ENCODE measurements around the gene RAMP1.

RAMP1 gene

GRCh38 chr2:237923481-237924163 lies 64.2 kb downstream of the RAMP1 start:
- H3K4me1 Mint-ChIP-seq, result peaks cover 4% of the 10 kb centered on the region
- H3K9me3 Mint-ChIP-seq, result peaks cover 2% of the 10 kb centered on the region
- peak; percentile 97 to 99 (median 99) for TF ChIP-seq CTCF (IDR thresholded peaks at IDR 0.05; ENCODE audit: unreplicated experiment in 3 of 3)

GRCh38 chr2:237924164-237924534 lies 64.7 kb downstream of the RAMP1 start:
- no peak for TF ChIP-seq CTCF (IDR thresholded peaks at IDR 0.05; ENCODE audit: unreplicated experiment in 3 of 3)
- peak overlapping the region in 1 of 3 experiments; percentile 31 for H3K4me3 Mint-ChIP-seq
- peaks cover 2% of the 10 kb centered on the region for H3K9me3 Mint-ChIP-seq
- no peak overlapping the region for H3K27ac Mint-ChIP-seq
- peaks cover 20% of the 10 kb centered on the region for H3K27me3 Mint-ChIP-seq (ENCODE audit: low read depth)
- no peaks in the 10 kb centered on the region for H3K36me3 Mint-ChIP-seq (ENCODE audit: low read depth)
- peaks cover 4% of the 10 kb centered on the region for H3K4me1 Mint-ChIP-seq

More at GRCh38 chr2:237923481-237924163, 64.2 kb downstream of the RAMP1 start:
- Mint-ChIP-seq H3K27me3 (ENCODE audit: low read depth) (peaks cover 20% of the 10 kb centered on the region), H3K4me3 (peak overlapping the region in 2 of 3 experiments; percentile 19 to 31), H3K27ac (no peak overlapping the region), H3K36me3 (ENCODE audit: low read depth) (no peaks in the 10 kb centered on the region)

- no peaks in the 10 kb centered on the region for H3K36me3 Mint-ChIP-seq (ENCODE audit: low read depth)
- peaks cover 2% of the 10 kb centered on the region for H3K9me3 Mint-ChIP-seq
- TF ChIP-seq CTCF (IDR thresholded peaks at IDR 0.05; ENCODE audit: unreplicated experiment in 3 of 3), result no peak
- H3K27ac Mint-ChIP-seq, result no peak overlapping the region
- H3K4me1 Mint-ChIP-seq, result peaks cover 11% of the 10 kb centered on the region
- H3K4me3 Mint-ChIP-seq, result no peak overlapping the region
- H3K27me3 Mint-ChIP-seq (ENCODE audit: low read depth), result peaks cover 20% of the 10 kb centered on the region
These were observed 67.7 kb downstream of the RAMP1 start for GRCh38 chr2:237927135-237927534.

GRCh38 chr2:237927986-237928385 lies 68.6 kb downstream of the RAMP1 start:
- no peak for TF ChIP-seq CTCF (IDR thresholded peaks at IDR 0.05; ENCODE audit: unreplicated experiment in 3 of 3)
- no peak overlapping the region for H3K4me3 Mint-ChIP-seq
- H3K27me3 Mint-ChIP-seq (ENCODE audit: low read depth), result peaks cover 20% of the 10 kb centered on the region
- H3K9me3 Mint-ChIP-seq, result peaks cover 2% of the 10 kb centered on the region
- no peak overlapping the region for H3K27ac Mint-ChIP-seq
- peaks cover 15% of the 10 kb centered on the region for H3K4me1 Mint-ChIP-seq
- H3K36me3 Mint-ChIP-seq (ENCODE audit: low read depth), result no peaks in the 10 kb centered on the region

- peaks cover 18% of the 10 kb centered on the region for H3K4me1 Mint-ChIP-seq
- peaks cover 14% of the 10 kb centered on the region for H3K27me3 Mint-ChIP-seq (ENCODE audit: low read depth)
These were observed 70.6 kb downstream of the RAMP1 start for GRCh38 chr2:237929979-237930378.

More at GRCh38 chr2:237929979-237930378, 70.6 kb downstream of the RAMP1 start:
- no peak for TF ChIP-seq CTCF (IDR thresholded peaks at IDR 0.05; ENCODE audit: unreplicated experiment in 3 of 3)
- no peaks in the 10 kb centered on the region for H3K36me3 Mint-ChIP-seq (ENCODE audit: low read depth)
- H3K27ac Mint-ChIP-seq, result no peak overlapping the region
- H3K4me3 Mint-ChIP-seq, result no peak overlapping the region
- peaks cover 2% of the 10 kb centered on the region for H3K9me3 Mint-ChIP-seq

Data from nephron (organoid).